HG02642 (cell line): ENCODE measurements around the gene GCLC.
"Not testable (repeated sequence)": the region's sequence is repeated elsewhere in the genome, so short reads cannot be mapped to it uniquely, and the experiment has no call there.

ENCODE experiments used
- ATAC-seq: cut with Tn5 transposase; IDR thresholded peaks from one replicate; pipeline ENCODE4 v1.9.1; 2021; ENCODE audit warnings: mild to moderate bottlenecking; ENCODE audit not compliant: unreplicated experiment, poor library complexity

The GCLC gene

DNA sequence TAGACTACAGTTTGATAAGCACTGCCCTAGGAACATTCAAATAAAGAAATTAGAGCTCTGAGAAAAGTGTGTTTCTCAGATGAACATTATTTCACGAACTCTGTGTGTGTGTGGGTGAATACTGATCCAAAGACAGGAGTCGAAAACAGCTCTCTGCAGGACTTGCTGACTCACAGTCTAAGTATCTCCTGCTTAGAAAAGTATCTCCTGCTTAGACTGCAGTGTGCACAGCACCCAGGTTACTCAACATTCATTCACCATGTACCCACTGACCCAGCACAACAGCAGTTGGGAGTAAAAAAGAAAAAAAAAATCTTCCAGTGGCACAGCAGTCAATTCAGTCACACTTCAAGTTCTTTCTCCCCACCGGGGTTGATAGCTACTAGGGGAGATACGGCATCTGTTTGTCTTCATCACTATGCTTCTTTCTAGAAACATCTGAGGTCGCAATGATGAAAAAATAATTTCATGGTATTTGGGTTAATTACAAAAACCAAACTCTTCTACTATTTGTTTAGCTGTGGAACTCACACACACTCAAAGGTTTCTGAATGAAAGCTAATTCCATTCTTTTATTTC, 48.0 kb downstream of the GCLC start:
- ATAC-seq, result no peak

DNA sequence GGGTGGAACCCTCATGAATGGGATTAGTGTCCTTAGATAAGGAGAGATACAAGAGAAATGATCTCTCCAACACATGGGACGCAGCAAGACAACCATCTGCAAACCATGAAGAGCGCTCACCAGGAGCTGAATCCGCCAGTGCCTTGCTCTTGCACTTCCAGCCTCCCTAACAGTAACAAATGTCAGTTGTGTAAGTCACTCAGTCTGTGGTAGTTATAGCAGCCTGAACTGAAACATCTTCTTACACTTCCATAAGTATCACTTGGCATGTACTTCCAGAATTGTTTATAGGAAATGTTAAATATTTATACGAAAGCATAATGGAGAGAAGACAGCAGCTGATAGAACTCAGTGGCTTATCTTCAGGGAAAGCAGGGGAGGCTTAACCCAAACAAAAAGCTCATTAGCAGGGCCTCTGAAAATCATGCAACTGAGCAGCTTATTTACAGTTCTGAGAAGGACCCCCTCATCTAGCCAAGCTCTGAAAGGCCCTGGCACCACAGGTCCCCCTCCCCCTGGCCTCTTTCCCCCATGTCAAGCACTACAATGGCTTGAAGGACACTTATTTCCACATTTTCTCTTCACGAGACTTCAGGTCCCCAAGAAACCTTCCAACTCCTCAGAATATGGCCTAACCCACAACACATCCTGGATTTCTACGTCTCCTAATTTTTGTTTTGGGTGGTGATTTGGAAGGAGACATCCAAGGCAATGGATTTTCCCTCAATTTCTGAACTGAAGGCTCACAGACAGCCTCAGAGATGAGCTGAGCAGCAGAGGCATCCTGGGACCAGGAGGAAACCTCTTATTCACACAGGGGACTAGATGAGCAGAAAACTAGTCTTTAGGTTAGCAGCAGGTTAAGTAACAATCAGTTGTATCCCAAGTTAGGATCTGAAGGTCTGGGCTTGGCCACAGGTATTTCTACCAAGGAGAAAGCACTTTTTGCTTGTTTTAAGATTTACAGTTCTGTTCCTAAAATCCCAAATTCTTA, 49.1 kb downstream of the GCLC start:
- ATAC-seq, result no peak

DNA sequence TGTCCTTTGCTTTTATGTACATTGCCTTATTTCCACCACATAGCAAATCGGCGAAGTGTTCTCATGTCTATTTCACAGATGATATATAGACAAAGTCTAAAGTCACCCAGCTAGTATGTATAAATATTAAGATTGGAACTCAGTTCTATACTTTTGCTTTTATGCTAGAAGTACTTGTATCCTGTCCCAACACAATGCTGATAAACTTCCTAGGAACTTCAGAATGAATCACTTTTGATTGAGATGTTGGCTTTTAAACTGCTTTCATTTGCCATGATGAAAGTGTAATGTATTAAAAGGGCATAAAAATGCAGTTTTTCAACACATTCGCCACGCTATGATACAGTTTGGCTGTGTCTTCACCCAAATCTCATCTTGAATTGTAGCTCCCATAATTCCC, 50.8 kb downstream of the GCLC start:
- ATAC-seq, result no peak

DNA sequence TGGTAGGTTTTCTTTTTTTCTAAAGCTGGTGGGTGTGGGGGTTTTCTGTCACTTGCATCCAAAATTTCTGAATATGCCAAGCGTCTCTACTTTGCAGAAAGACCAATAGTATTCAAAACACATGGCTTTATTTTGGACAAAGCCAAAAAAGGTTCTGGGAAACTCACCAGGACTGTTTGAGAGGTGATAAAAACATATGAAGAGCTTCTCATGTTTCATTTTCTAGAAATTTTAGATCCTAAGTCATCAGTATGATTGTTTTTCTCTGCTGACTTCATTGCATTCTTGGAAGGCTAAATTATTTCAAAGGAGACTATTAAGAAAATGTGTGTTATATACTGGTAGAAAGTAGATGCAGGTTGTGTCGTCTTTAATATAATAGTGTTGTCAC, 51.3 kb downstream of the GCLC start:
- no peak for ATAC-seq

DNA sequence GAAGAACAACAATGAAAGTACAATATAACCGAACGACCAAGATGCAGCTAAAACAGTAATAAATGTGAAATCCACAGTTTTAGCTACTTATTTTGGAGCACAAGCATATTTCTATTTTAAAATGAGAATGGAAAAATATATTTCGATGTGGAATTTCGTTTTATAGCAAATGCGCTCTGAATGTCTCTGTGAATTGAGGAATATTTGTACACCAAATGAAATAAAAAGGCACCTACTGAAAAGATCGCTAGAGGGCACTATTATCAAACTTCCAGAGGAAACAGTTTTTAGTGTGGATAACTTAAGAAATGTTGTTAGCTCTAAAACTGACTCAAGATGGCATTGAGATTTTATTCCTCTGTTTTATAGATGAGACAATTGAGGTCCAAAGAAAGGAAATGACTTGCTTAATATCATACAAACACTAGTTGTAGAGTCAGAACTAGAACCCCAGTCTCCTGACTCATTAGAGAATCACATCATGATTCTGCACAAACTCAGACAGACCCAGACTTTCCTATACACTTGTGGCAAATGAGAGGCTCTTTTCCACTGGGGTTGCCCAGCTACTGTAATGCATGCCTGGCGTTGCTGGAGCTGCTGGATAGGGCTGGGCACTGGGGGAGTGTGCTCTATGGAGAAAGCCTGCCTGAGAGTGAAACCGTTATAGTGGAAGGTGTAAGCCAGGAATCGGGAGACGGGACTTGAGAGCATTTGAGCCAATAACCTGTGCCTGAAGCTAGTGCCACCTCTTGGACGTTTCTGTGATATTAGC, 51.9 kb downstream of the GCLC start:
- no peak for ATAC-seq

DNA sequence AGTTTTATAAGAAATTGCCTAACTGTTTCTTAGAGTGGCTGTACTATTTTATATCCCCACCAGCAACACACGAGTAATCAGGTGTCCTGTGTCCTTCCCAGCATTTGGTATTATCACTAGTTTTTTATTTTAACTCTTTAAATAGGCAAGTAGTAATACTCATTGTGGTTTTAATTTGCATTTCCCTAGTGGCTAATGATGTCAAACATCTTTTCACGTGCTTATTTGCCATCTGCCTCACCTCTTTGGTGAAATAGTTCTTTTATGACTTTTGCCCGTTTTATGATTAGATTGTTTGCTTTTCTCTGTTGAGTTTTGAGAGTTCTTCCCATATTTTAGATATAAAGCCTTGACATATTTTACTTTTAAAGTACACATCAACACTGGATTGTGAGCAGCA, 57.8 kb downstream of the GCLC start:
- no peak for ATAC-seq

DNA sequence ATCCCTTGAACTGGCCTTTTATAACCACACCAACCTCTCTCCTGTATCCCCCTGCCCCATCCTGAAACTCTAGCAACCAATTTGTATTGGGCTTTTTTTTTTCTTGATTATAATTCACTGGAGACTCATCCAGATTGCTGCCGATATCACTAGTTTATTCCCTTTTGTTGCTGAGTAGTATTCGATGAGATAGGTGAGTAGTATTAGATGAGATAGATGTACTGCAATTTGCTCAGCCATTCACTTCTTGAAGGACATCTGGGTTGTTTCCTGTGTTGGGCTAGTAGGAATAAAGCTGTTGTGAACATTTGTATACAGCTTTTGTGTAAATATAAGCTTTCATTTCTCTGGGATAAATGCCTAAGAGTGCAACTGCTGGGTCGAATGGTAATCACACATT, 58.2 kb downstream of the GCLC start:
- no peak for ATAC-seq

DNA sequence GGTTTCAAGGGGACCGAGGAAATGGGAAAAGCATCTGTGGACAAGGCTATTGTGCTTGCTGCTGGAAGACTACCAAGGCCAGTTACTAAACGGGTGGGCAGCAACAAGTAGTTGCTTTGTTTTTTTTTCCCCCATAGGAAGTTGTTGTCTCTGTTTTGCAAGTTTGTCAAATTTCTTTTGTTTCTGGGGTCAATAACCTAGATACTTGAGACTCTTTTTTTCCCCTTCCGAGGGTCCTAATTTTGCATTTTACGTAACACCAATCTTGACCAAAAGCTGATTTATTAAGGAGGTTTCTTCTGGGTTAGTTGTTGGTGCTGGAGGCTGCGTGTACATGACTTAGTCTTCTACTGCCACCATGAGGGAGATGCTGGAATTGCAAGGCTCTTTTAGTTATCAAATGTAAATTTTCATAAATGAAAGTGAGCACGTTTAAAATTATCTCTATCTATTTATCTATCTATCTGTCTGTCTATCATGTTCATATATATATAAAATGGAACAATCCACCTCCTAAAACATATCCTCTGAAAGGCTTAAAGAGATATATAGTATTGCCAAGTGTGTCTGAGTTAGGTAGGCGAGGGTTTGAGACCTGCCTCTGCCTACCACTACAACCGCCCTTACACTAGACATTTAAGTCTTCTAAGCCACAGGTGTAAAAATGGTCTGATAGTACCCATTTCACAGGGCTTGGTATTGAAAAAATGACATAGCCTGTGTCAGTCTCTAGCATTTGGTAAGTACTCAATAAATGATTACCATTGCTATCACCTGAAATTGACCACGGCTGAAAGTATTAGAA, 60.2 kb downstream of the GCLC start:
- ATAC-seq, result no peak

DNA sequence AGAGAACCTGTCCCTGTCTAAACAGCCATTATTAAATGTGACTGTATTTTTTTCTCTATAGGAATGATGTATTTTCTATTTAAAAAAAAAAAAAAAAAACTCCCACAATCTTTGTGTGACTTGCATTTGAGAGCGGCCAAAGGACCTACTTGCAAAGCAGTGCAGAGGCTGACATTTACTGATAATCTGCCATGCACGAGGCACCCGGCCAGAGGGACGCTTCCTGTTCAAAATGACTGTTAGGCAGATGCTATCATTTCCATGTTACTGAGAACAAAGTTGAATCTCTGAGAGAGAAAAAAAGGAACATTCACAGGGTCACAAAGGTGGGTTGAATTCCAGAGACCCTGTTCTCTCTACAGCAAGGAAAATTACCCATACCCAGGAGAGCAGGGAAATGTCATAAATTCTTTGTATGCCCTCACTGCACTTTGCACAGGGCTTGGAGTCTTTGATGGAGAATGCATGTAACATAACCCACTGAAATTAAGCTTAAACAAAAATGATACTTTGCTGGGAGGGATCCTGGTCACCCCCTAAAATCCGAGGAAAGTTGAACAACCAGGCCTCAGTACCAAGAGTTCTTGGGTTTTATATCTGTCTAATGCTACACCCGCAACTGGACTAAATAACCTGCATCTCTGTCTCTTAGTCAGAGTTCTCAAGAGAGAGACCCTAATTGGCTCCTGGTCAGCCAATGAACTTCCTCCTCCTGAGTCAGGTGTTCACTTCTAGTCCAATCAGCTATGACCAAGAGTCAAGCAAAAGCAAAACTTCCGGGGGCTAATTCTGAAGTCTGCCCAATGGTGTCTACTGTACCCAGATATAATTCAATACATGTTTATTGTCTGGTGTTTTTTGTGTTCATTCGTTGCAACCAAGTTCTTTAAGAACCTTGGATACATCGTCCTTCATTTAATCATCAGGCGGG, 61.2 kb downstream of the GCLC start:
- ATAC-seq, result peak; percentile 51

DNA sequence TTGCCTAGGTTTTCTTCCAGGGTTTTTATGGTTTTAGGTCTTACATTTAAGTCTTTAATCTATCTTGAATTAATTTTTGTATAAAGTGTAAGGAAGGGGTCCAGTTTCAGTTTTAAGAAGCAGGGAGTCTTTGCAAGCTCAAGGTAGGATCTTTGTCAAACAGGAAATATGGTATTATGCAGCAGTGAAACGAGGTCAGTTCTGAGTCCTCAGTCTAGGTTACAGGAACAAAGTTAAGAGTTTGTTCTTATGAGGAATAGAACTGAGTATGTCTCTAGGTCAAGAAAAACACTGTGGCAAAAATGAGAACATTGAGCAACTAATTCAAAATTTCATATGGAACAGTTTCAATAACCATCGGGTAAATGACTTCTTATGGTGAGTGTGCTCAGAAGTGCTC, 63.6 kb downstream of the GCLC start:
- ATAC-seq, result no peak

DNA sequence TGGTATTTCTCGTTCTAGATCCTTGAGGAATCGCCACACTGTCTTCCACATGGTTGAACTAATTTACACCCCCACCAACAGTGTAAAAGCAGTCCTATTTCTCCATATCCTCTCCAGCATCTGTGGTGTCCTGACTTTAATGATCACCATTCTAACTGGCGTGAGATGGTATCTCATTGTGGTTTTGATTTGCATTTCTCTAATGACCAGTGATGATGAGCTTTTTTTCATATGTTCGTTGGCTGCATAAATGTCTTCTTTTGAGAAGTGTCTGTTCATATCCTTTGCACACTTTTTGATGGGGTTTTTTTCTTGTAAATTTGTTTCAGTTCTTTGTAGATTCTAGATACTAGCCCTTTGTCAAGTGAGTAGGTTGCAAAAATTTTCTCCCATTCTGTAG, 64.1 kb downstream of the GCLC start:
- ATAC-seq, result not testable (repeated sequence)

DNA sequence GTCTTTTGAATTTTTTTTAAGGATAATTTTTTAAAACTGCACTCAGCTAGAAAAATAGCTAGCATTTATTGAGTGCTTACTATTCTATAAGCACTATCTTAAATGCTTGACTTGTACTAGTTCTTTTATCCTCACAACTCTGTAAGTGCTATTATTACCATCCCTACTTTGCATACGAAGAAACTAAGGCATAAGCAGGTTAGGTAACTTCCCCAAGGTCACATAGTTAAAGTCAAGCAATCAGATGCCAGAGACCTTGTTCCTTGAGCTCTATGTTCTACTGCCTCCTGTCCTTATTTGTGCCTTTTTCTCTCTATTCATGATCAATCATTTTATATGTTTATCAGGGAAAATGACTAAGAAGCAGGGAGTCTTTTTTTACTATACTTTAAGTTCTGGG, 65.0 kb downstream of the GCLC start:
- no peak for ATAC-seq

DNA sequence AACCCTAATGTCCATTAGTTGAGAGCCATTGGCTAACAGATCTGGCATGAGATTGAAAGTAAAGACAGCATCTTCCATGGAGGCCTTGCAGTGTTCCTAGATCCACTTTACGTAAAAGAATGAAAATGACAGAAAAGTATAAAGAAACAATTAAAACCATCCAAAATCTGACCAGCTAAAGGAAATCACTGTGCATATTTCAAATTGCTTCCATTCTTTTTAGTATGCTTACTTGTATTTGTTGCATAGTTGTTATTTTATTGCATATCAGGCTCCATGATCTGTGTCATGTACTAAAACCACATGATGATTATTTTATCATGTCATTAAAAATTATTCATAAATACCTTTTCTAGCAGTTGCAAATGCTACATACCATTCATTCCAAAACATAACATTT, 67.9 kb downstream of the GCLC start:
- ATAC-seq, result no peak

DNA sequence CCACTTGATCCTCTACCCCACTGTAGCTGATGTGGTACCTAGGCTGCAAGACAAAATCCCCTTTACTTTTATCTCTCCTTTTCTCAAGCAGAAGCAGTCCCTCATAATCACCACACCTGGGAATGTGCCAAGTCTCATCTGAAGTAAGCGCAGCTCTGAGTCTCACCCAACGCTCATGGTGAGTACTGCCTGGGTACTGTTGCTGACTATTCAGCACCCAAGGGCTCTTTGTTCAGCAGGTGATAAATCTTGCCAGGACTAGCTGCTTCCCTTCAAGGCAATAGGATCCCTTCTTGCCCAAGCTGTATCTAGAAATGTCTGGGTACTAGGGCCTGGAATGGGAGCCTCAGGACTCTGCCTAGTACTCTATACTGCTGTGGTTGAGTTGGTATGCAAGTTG, 70.9 kb downstream of the GCLC start:
- no peak for ATAC-seq

DNA sequence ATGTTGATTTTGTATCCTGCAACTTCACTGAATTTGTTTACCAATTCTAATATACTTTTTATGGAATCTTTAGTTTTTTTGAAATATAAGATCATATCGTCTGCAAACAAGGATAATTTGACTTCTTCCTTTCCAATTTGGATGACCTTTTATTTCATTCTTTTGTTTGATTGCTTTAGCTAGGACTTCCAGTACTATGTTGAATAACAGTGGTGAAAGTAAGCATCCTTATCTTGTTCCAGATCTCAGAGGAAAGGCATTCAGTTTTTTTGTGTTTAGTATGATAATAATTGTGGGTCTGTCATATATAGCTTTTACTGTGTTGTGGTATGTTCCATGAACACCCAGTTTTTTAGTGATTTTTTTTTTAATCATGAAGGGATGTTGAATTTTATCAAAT, 75.7 kb downstream of the GCLC start:
- ATAC-seq, result no peak

DNA sequence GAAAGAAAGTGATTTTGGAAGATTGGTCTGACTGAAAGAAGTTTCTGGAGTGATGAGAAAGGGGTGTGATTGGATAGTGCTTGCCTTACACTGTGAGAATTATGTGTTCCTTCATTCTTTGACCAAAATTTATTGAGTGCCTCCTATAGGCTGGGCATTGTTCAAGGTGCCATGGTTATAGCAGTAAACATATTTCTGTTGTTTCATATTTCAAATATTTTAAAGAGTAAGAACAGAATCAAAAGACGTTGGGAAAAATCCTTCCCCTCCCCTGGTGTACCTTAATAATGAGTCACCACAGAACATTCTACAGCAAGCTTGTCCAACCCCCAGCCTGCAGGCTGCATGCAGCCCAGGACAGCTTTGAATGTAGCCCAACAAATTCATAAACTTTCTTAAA, 78.6 kb downstream of the GCLC start:
- ATAC-seq, result no peak

DNA sequence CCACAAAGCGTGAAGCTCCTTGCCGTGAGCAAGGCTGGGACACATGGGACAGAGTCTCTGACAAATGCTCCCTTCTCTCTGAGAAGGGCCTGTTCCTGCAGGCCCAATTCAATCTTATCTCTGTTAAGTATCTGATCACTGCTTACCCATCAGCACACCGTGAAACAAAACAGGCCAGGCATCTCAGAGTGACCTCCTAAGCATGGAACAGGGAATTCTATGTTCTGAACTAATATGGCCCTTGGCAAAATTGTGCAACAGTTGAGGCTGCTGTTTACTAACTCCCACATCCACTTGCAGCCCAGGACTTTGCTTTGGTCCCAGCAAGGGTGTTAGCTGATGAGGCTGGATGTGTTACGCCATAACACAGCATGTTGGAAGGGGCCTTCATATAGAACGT, 79.2 kb downstream of the GCLC start:
- ATAC-seq, result no peak

DNA sequence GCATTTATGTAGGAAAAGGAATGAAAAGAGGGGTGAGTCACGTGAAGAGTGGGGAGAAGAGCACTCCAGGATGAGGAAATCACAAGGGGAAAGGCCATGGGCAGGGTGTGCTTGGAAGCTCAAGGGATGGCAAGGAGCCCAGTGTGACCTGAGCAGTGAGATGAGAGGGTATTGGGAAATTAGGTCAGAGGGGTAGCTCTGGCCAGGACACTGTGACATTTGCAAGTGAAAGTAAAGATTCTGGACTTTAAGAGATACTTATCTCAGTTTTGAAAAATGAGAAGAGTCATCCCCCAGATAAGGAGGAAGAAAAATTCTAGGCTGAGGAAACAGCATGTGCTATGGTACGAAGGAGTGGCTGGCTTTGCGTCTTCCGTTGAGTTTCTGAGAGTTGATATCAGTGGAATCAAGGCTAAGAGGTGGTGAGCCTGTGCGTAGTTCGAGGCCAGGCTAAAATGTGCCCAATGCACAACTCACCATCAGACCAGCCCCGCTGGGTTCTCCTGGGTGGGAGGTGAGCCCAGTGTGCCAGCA, 79.9 kb downstream of the GCLC start:
- ATAC-seq, result no peak

DNA sequence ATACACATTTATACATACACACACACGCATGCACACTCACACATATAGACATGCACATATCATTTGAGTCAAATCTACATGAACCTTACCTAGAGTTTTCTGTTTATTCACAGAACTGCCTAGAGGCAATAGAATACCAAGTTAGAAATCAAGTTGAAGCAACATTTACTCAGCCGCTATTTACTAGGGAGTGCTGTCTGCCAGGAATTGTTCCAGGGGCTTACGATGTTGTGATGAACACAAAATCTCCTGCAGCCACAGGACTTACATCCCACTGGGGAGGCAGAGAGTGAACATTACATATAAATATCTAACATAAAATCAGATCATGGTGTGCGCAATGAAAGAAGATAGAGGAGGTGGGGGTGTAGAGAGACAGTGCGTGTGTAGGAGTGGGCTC, 80.4 kb downstream of the GCLC start:
- no peak for ATAC-seq
